Fibroblast of lung (primary cell): ENCODE results near the gene IL10. TPM values are rescaled to one million over a fixed set of nuclear protein-coding genes. Genes with fewer than 3 reads are reported as not detected.

Source experiments
- DNase-seq, 2 donors: peaks; one replicate each; pipeline versions ENCODE4 v3.0.0 to v3.0.0-alpha.2; 2010; ENCODE audit warnings: low read depth in 2 of 2
- H2AFZ ChIP-seq: 2 replicates; pipeline ENCODE4 v1.5.1; 2012; ENCODE audit warnings: low read length, control low read depth, inconsistent platforms
- H3K27ac ChIP-seq: 2 replicates; pipeline ENCODE4 v1.5.1; 2011; ENCODE audit warnings: low read length, control low read depth; ENCODE audit not compliant: insufficient read depth
- H3K27me3 ChIP-seq: 2 replicates; pipeline ENCODE4 v1.5.1; 2011; ENCODE audit warnings: mild to moderate bottlenecking, low read length; ENCODE audit not compliant: control insufficient read depth, insufficient read depth
- H3K36me3 ChIP-seq: 2 replicates; pipeline ENCODE4 v1.5.1; 2011; ENCODE audit warnings: low read length; ENCODE audit not compliant: control insufficient read depth, insufficient read depth
- H3K4me1 ChIP-seq: 2 replicates; pipeline ENCODE4 v1.5.1; 2011; ENCODE audit warnings: low read length; ENCODE audit not compliant: control insufficient read depth, insufficient read depth; ENCODE audit errors: extremely low read depth
- H3K4me2 ChIP-seq: 2 replicates; pipeline ENCODE4 v1.5.1; 2011; ENCODE audit warnings: low read length, control low read depth; ENCODE audit not compliant: insufficient read depth; ENCODE audit errors: extremely low read depth
- H3K4me3 ChIP-seq, 4 experiments: fragments of 200-600 bp in 1 of 4; sonication (generic) in 1 of 4; replicated peaks in 1 of 4; 2 replicates each; pipeline ENCODE4 v1.5.1; 2011 to 2016; ENCODE audit warnings: low read length in 4 of 4, low read depth in 3 of 4, mild to moderate bottlenecking in 3 of 4, control low read depth in 2 of 4, inconsistent platforms in 1 of 4, mixed read lengths in 1 of 4; ENCODE audit not compliant: insufficient read depth in 1 of 4; ENCODE audit errors: control extremely low read depth in 1 of 4
- H3K79me2 ChIP-seq: 2 replicates; pipeline ENCODE4 v1.5.1; 2012; ENCODE audit warnings: mild to moderate bottlenecking, low read length, inconsistent platforms; ENCODE audit not compliant: control insufficient read depth, insufficient read depth
- H3K9ac ChIP-seq: 2 replicates; pipeline ENCODE4 v1.5.1; 2011; ENCODE audit warnings: mild to moderate bottlenecking, low read length, control low read depth; ENCODE audit not compliant: insufficient read depth
- H3K9me3 ChIP-seq: 2 replicates; pipeline ENCODE4 v1.5.1; 2012; ENCODE audit warnings: low read depth, low read length; ENCODE audit not compliant: control insufficient read depth, insufficient read depth
- H4K20me1 ChIP-seq: 2 replicates; pipeline ENCODE4 v1.5.1; 2011; ENCODE audit warnings: low read length; ENCODE audit not compliant: control insufficient read depth, insufficient read depth; ENCODE audit errors: extremely low read depth
- EZH2 ChIP-seq: IDR thresholded peaks from 2 replicates; pipeline ENCODE4 v1.5.1; 2012; ENCODE audit warnings: low read length, control low read depth, mild to moderate bottlenecking; ENCODE audit errors: missing control alignments
- polyA plus RNA-seq, 2 donors: library from polyadenylated mRNA; depleted of rRNA in 1 of 2; stranded (reverse) in 1 of 2; unstranded in 1 of 2; fragments of >200 nt; gene quantifications; 2 replicates each; pipeline ENCODE4 v1.2.1, GENCODE V29; 2011 to 2012; ENCODE audit warnings: missing spikeins in 1 of 2
- total RNA-seq: library from RNA; depleted of rRNA; stranded (reverse); fragments of >200 nt; gene quantifications from 2 replicates; pipeline ENCODE4 v1.2.1, GENCODE V29; 2014
- TF ChIP-seq, protein P1 (sequence below), 2 donors: IDR thresholded peaks in 1 of 2; conservative IDR thresholded peaks in 1 of 2; 1 replicate in 1 of 2; 2 replicates in 1 of 2; pipeline ENCODE4 v1.5.1; 2011 to 2012; ENCODE audit warnings: low read length in 2 of 2, control low read depth in 1 of 2, inconsistent platforms in 1 of 2, low read depth in 1 of 2, mild to moderate bottlenecking in 1 of 2

IL10 gene
- total and polyA plus RNA-seq, 2 donors (not counting 1 experiment from before 2014, with no cell fraction given), result not detected

DNA sequence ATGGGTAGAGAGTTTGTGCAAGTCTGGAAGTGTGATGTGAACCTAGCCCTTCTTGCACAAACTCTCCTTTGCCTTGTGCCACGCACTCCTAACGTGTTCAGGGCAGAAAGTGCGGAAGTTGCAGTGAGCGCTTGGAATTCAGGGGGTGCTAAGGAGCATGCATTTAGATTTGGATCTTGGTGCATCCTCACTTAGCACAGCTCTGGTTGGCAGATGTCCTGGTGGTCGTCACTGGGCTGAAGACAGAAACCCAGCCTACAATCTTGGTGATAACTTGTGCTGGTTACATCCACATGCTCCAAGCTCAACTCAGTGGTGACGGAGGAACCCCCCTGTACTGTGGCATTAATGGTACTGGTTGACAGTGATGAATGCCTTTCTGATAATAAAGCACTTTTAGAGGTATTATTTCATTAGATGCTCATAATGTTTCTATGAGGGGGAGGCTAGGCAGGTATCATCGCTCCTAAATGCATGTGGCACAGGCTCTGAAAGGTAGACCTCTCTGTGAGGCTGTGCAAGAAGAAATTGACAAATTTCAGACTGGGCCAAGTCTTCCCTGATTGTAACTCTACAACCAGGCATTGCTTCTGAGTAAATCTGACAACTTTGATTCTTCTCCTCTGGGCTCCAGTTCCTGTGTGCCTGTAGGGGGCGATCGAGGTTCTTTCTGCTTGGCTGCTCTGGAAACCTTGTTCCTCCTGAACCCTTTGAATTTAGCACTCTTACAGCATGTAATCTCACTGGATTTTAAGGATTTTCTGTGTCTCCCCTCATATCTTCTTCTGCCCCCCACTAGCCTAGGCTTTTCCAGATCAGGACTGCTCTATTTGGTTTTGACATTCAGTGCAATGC, 47.0 kb downstream of the IL10 start:
- peaks cover 13% of the 10 kb centered on the region for H3K4me1 ChIP-seq
- H3K27me3 ChIP-seq, result no peaks in the 10 kb centered on the region
- H3K9ac ChIP-seq, result no peak overlapping the region
- H4K20me1 ChIP-seq, result peaks cover 7% of the 10 kb centered on the region
- DNase-seq, result peak; percentile 31 to 60
- peaks cover 63% of the 10 kb centered on the region for H3K79me2 ChIP-seq
- H3K27ac ChIP-seq, result no peak overlapping the region
- H3K9me3 ChIP-seq, result no peaks in the 10 kb centered on the region
- H3K4me3 ChIP-seq, result no peak overlapping the region
- TF ChIP-seq, protein P1, sequence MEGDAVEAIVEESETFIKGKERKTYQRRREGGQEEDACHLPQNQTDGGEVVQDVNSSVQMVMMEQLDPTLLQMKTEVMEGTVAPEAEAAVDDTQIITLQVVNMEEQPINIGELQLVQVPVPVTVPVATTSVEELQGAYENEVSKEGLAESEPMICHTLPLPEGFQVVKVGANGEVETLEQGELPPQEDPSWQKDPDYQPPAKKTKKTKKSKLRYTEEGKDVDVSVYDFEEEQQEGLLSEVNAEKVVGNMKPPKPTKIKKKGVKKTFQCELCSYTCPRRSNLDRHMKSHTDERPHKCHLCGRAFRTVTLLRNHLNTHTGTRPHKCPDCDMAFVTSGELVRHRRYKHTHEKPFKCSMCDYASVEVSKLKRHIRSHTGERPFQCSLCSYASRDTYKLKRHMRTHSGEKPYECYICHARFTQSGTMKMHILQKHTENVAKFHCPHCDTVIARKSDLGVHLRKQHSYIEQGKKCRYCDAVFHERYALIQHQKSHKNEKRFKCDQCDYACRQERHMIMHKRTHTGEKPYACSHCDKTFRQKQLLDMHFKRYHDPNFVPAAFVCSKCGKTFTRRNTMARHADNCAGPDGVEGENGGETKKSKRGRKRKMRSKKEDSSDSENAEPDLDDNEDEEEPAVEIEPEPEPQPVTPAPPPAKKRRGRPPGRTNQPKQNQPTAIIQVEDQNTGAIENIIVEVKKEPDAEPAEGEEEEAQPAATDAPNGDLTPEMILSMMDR (conservative IDR thresholded peaks at IDR 0.05 in 1 of 2, IDR thresholded peaks at IDR 0.05 in 1 of 2; ENCODE audit: low read depth in 1 of 2, low read length in 2 of 2), result peak; percentile 51 to 84
- TF ChIP-seq EZH2, result no peak
- peaks cover 2% of the 10 kb centered on the region for H3K36me3 ChIP-seq
- H3K4me2 ChIP-seq, result no peak overlapping the region
- H2AFZ ChIP-seq, result no peak overlapping the region

DNA sequence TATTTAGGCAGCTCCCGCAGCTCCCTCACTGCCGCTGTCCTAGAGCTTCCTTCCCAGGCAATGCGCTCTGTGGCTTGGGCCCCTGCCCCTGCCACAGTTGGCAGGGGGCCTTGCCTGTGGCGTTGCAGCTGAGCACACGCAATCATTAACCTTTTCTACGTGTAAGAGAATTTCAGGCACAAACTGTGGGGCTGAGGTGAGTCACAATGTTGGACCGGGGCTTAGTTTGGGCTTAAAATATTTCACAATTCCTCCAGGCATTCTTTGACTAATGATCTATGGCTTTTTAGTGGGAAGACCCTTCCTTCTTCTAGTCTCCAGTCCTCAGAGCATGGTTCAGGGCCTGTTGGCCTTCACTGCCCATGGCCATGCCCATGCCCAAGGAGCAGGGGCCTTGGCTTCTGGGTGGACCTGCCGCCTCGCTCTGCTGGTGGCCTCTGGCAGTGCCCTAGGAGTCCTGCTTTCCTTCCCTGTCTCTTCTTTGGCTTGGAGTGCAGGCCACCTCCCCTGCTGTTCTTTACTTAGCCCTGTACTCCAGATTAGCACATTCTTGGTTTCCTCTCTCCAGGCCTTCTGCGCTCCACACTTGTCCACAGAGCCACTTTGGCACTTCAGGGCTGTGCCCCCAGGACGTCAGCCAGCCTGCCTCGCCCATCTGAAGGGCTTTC, 48.4 kb downstream of the IL10 start:
- H3K4me1 ChIP-seq, result peaks cover 13% of the 10 kb centered on the region
- peak; percentile 93 to 95 for DNase-seq
- no peak overlapping the region for H3K9ac ChIP-seq
- H4K20me1 ChIP-seq, result peaks cover 7% of the 10 kb centered on the region
- H3K27ac ChIP-seq, result peak overlapping the region; percentile 55
- no peak overlapping the region for H3K4me3 ChIP-seq
- TF ChIP-seq, protein P1 (conservative IDR thresholded peaks at IDR 0.05 in 1 of 2, IDR thresholded peaks at IDR 0.05 in 1 of 2; ENCODE audit: low read depth in 1 of 2, low read length in 2 of 2), result peak in 1 of 2 donors; percentile 11
- TF ChIP-seq EZH2, result no peak
- H3K9me3 ChIP-seq, result no peaks in the 10 kb centered on the region
- H3K36me3 ChIP-seq, result no peaks in the 10 kb centered on the region
- peak overlapping the region; percentile 40 for H3K4me2 ChIP-seq
- no peaks in the 10 kb centered on the region for H3K27me3 ChIP-seq
- peaks cover 77% of the 10 kb centered on the region for H3K79me2 ChIP-seq
- no peak overlapping the region for H2AFZ ChIP-seq

DNA sequence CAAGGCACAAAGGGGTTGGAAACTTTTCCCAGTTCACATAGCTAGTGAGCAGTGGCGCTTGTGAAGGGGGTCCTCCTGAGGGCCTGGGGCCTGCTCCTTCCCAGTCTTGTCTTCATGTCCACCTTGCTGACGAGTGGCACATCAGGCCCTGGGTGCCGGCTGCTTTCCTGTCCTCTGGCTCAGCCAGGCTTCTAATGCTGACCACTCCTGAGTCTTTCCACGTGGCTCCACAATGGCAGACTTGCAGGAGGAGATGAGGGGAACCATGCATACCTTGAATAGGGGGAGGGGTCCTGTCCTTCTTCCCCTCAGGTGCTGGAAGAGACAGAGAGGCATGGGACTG, 48.9 kb downstream of the IL10 start:
- no peak for TF ChIP-seq EZH2
- TF ChIP-seq, protein P1 (conservative IDR thresholded peaks at IDR 0.05 in 1 of 2, IDR thresholded peaks at IDR 0.05 in 1 of 2; ENCODE audit: low read depth in 1 of 2, low read length in 2 of 2), result no peak
- Histone ChIP-seq H3K4me2 (peak overlapping the region; percentile 40), H3K4me1 (peaks cover 13% of the 10 kb centered on the region), H4K20me1 (peaks cover 7% of the 10 kb centered on the region), H3K9ac (no peak overlapping the region), H3K36me3 (no peaks in the 10 kb centered on the region), H3K9me3 (no peaks in the 10 kb centered on the region), H3K27ac (peak overlapping the region; percentile 55), H3K27me3 (no peaks in the 10 kb centered on the region), H3K4me3 (no peak overlapping the region), H2AFZ (no peak overlapping the region), H3K79me2 (peaks cover 78% of the 10 kb centered on the region)
- DNase-seq, result no peak
